Measurements from ENCODE around the gene SLC40A1.

SLC40A1 gene

GRCh38 chr2:189534854-189535832, 45.4 kb downstream of the SLC40A1 start:
- DNase-seq, result no peak

GRCh38 chr2:189533288-189534035, 47.1 kb downstream of the SLC40A1 start:
- no peak for DNase-seq

GRCh38 chr2:189530965-189531637, 49.5 kb downstream of the SLC40A1 start:
- no peak for DNase-seq

- DNase-seq, result no peak
Observed at GRCh38 chr2:189528617-189529016, 52.0 kb downstream of the SLC40A1 start.

GRCh38 chr2:189527812-189528592, 52.6 kb downstream of the SLC40A1 start:
- DNase-seq, result no peak

GRCh38 chr2:189527041-189527750, 53.4 kb downstream of the SLC40A1 start:
- DNase-seq, result no peak

GRCh38 chr2:189526241-189526640, 54.3 kb downstream of the SLC40A1 start:
- no peak for DNase-seq

- DNase-seq, result no peak
Observed at GRCh38 chr2:189524746-189525145, 55.8 kb downstream of the SLC40A1 start.

- DNase-seq, result no peak
Observed at GRCh38 chr2:189522435-189523151, 58.0 kb downstream of the SLC40A1 start.

GRCh38 chr2:189521699-189522434, 58.7 kb downstream of the SLC40A1 start:
- no peak for DNase-seq

- DNase-seq, result no peak
Observed at GRCh38 chr2:189519631-189520387, 60.8 kb downstream of the SLC40A1 start.

GRCh38 chr2:189517847-189518535, 62.6 kb downstream of the SLC40A1 start:
- DNase-seq, result no peak

GRCh38 chr2:189516546-189516945, 64.0 kb downstream of the SLC40A1 start:
- DNase-seq, result no peak

- DNase-seq, result no peak
Observed at GRCh38 chr2:189515264-189515663, 65.3 kb downstream of the SLC40A1 start.

GRCh38 chr2:189514104-189514503, 66.5 kb downstream of the SLC40A1 start:
- no peak for DNase-seq

GRCh38 chr2:189512879-189513278, 67.7 kb downstream of the SLC40A1 start:
- no peak for DNase-seq

GRCh38 chr2:189511960-189512319, 68.6 kb downstream of the SLC40A1 start:
- no peak for DNase-seq

GRCh38 chr2:189511210-189511959, 69.2 kb downstream of the SLC40A1 start:
- DNase-seq, result no peak
